ENCODE results near the gene TAS2R1.

TAS2R1 gene

DNA sequence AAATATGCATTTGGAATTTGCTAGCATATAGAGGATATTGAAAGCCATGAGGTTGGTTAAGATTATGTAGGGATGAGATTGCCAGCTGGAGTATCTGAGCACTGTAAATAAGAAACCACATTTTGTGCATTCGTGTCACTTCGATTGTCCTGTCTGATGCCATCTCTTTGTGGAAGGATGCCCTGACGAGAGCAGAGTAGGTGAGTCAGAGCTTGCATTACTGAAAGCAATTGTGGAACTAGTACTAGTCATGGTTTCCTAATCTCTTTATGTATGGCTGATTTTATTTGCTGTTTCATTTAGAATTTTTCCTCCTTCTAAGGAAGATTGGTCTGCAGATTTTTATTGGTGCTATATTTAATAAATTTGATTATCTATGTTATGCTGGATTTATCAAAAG, 14.5 kb upstream of the TAS2R1 start:
- TF ChIP-seq, protein P1, sequence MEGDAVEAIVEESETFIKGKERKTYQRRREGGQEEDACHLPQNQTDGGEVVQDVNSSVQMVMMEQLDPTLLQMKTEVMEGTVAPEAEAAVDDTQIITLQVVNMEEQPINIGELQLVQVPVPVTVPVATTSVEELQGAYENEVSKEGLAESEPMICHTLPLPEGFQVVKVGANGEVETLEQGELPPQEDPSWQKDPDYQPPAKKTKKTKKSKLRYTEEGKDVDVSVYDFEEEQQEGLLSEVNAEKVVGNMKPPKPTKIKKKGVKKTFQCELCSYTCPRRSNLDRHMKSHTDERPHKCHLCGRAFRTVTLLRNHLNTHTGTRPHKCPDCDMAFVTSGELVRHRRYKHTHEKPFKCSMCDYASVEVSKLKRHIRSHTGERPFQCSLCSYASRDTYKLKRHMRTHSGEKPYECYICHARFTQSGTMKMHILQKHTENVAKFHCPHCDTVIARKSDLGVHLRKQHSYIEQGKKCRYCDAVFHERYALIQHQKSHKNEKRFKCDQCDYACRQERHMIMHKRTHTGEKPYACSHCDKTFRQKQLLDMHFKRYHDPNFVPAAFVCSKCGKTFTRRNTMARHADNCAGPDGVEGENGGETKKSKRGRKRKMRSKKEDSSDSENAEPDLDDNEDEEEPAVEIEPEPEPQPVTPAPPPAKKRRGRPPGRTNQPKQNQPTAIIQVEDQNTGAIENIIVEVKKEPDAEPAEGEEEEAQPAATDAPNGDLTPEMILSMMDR (IDR thresholded peaks at IDR 0.05; ENCODE audit: insufficient read depth, low read depth, low read length, missing control alignments), result no peak
- no peak overlapping the region for H3K4me3 ChIP-seq (ENCODE audit: low read length)
- peak; percentile 54 for DNase-seq (ENCODE audit: low read depth)

DNA sequence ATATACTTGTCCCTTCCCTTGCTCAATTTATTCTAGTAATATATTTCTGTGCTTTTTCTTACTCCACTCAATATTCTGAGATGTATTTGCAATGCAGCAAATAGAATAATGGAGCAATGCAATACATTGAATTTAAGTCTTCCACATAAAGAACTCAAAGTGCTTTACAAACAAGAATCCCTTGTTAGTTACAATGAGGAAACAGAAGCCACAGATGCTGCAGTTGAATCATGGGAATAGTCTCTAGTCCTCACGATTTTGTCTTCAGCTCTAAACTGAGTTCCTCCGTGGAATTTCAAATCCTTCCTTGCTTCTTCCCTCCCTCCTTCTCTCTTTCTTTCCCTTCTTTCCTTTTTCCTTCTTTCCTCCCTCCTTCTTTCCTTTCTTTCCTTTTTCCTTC, 12.5 kb upstream of the TAS2R1 start:
- TF ChIP-seq, protein P1 (IDR thresholded peaks at IDR 0.05; ENCODE audit: insufficient read depth, low read depth, low read length, missing control alignments), result no peak
- H3K4me3 ChIP-seq (ENCODE audit: low read length), result no peak overlapping the region
- no peak for DNase-seq (ENCODE audit: low read depth)

DNA sequence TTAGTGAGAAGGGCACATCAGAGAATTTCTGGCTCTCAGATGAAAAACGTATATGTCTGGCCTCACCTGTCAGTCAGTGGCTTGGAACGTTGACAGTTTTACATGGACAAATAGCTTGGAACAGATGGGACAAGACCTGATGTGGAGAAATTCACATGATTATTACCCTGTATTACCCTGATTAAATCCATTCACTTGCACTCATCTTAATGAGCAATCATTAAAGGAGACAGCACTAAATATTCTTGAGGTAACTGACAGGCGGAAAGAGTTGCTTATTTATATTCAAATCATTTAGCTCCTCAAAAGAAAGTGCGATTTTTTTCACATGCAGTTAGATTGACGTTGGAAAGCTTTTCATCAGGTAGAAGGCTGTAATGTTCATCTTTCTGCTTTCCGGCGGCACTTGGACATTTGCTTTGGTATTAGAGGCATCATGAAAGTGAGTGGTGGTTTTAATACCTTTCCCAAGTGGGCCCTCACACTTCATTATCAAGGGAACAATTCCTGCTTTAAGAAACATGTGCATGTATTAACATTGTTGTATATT, 11.7 kb upstream of the TAS2R1 start:
- DNase-seq (ENCODE audit: low read depth), result no peak
- no peak overlapping the region for H3K4me3 ChIP-seq (ENCODE audit: low read length)
- TF ChIP-seq, protein P1 (IDR thresholded peaks at IDR 0.05; ENCODE audit: insufficient read depth, low read depth, low read length, missing control alignments), result no peak

DNA sequence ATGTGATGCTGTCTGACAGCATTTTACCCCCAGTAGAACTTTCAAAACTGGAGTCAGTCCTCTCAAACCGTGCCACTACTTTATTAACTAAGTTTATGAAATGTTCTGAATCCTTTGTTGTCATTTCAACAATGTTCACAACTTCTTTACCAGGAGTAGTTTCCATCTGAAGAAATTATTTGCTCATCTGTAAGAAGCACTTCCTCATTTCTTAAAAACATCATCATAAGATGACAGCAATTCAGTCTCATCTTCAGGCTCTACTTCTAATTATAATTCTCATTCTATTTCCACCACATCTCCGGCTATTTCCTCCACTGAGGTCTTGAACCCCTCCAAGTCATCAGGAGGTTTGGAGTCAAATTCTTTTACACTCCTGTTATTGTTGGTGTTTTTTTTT, 2.3 kb upstream of the TAS2R1 start:
- no peak for DNase-seq (ENCODE audit: low read depth)
- TF ChIP-seq, protein P1 (IDR thresholded peaks at IDR 0.05; ENCODE audit: insufficient read depth, low read depth, low read length, missing control alignments), result no peak
- H3K4me3 ChIP-seq (ENCODE audit: low read length), result no peak overlapping the region

DNA sequence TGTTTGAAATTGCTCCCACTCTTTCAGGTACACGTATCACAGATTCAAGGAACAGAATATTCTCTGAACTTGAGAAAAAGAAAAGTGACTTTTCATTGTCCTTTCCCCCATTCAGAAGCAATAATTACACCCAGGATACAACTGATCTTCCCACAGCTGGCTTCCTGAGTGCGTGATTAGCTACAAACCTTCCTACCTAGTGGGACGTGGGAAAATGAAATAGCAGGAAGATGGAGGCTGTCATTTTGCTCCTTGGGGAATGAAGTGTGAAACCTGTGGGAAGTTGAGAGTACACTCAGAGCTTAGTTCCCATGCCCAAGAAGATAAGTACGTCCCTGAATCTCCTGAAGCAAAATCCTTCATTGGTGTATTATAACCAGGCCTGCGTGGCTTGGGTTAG, 2.6 kb downstream of the TAS2R1 start:
- no peak overlapping the region for H3K4me3 ChIP-seq (ENCODE audit: low read length)
- TF ChIP-seq, protein P1 (IDR thresholded peaks at IDR 0.05; ENCODE audit: insufficient read depth, low read depth, low read length, missing control alignments), result no peak
- no peak for DNase-seq (ENCODE audit: low read depth)

DNA sequence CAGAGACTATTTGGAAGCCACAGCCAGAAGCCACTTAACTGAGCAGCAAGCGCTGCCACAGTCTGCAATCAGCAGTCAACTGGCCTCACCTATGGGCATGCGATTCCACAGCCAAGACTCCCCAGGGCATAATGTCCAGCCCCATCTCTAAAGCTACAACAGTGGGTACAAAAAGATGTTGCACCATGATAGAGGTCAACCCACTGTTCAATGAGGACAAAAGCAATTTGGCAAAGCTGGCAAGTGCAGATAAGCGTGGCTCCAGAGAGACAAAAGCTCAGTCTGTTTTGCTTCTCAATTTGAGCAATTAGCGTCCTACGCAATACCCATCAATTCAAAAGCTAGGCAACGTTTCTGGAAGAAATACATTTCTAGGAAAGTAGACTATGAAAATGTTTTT, 3.2 kb downstream of the TAS2R1 start:
- no peak for DNase-seq (ENCODE audit: low read depth)
- TF ChIP-seq, protein P1 (IDR thresholded peaks at IDR 0.05; ENCODE audit: insufficient read depth, low read depth, low read length, missing control alignments), result no peak
- no peak overlapping the region for H3K4me3 ChIP-seq (ENCODE audit: low read length)

DNA sequence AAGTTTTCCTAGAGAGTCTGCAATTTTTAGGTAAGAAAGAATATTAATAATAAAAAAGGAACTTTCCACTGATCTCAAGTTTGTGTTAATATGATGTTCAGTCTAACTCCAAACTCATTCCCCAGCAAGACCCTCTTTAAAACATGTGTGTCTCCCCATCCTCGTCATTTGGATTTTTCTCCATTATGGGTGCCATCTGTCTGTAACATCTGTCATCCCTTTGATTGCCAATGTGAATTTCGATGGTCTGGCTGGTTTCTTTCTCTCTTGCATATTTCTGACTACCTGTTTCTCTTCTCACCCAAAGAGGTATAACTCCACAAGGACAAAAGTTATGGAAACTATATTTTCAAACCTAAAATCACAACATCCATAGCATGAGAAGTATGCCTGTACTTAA, 4.4 kb downstream of the TAS2R1 start:
- no peak for DNase-seq (ENCODE audit: low read depth)
- TF ChIP-seq, protein P1 (IDR thresholded peaks at IDR 0.05; ENCODE audit: insufficient read depth, low read depth, low read length, missing control alignments), result no peak
- H3K4me3 ChIP-seq (ENCODE audit: low read length), result no peak overlapping the region
